ENCODE data around the gene KIF26B. TPM values are rescaled to one million over a fixed set of nuclear protein-coding genes. Genes with fewer than 3 reads are reported as not detected.

The KIF26B gene
- total RNA-seq, 2 donors from 2014 or later = 0.78 to 4.6 TPM

GRCh38 chr1:245229051-245229450 is 74.3 kb downstream of the KIF26B start:
- ATAC-seq = no peak
- DNase-seq = no peak
- no peaks in the 10 kb centered on the region for H3K36me3 ChIP-seq (replicated peaks in 1 of 2; ENCODE audit: insufficient read depth in 1 of 2, low read depth in 2 of 2)
- no peaks in the 10 kb centered on the region for H3K9me3 ChIP-seq
- peaks cover 8% of the 10 kb centered on the region for H3K4me1 ChIP-seq
- TF ChIP-seq, protein P1, sequence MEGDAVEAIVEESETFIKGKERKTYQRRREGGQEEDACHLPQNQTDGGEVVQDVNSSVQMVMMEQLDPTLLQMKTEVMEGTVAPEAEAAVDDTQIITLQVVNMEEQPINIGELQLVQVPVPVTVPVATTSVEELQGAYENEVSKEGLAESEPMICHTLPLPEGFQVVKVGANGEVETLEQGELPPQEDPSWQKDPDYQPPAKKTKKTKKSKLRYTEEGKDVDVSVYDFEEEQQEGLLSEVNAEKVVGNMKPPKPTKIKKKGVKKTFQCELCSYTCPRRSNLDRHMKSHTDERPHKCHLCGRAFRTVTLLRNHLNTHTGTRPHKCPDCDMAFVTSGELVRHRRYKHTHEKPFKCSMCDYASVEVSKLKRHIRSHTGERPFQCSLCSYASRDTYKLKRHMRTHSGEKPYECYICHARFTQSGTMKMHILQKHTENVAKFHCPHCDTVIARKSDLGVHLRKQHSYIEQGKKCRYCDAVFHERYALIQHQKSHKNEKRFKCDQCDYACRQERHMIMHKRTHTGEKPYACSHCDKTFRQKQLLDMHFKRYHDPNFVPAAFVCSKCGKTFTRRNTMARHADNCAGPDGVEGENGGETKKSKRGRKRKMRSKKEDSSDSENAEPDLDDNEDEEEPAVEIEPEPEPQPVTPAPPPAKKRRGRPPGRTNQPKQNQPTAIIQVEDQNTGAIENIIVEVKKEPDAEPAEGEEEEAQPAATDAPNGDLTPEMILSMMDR (IDR thresholded peaks at IDR 0.05) = no peak
- no peak for TF ChIP-seq POLR2A (IDR thresholded peaks at IDR 0.05)
- no peak overlapping the region for H3K4me3 ChIP-seq
- intact Hi-C loops (cut with DNase I) = no loop called here
- 91% methylated on average over 8 of the region's 8 CpGs for WGBS, 2 donors
- H3K27me3 ChIP-seq = no peaks in the 10 kb centered on the region
- H3K27ac ChIP-seq = no peak overlapping the region

GRCh38 chr1:245232931-245233330 is 78.1 kb downstream of the KIF26B start:
- WGBS, 2 donors = 78 to 87% methylated on average over 6 of the region's 6 CpGs
- no peak for ATAC-seq
- H3K4me1 ChIP-seq = peaks cover 12% of the 10 kb centered on the region
- no peaks in the 10 kb centered on the region for H3K36me3 ChIP-seq (replicated peaks in 1 of 2; ENCODE audit: insufficient read depth in 1 of 2, low read depth in 2 of 2)
- TF ChIP-seq, protein P1 (IDR thresholded peaks at IDR 0.05) = no peak
- no peak for TF ChIP-seq POLR2A (IDR thresholded peaks at IDR 0.05)
- H3K27me3 ChIP-seq = no peaks in the 10 kb centered on the region
- DNase-seq = no peak
- H3K27ac ChIP-seq = no peak overlapping the region
- H3K9me3 ChIP-seq = no peaks in the 10 kb centered on the region
- intact Hi-C loops (cut with DNase I) = no loop called here
- no peak overlapping the region for H3K4me3 ChIP-seq

DNA sequence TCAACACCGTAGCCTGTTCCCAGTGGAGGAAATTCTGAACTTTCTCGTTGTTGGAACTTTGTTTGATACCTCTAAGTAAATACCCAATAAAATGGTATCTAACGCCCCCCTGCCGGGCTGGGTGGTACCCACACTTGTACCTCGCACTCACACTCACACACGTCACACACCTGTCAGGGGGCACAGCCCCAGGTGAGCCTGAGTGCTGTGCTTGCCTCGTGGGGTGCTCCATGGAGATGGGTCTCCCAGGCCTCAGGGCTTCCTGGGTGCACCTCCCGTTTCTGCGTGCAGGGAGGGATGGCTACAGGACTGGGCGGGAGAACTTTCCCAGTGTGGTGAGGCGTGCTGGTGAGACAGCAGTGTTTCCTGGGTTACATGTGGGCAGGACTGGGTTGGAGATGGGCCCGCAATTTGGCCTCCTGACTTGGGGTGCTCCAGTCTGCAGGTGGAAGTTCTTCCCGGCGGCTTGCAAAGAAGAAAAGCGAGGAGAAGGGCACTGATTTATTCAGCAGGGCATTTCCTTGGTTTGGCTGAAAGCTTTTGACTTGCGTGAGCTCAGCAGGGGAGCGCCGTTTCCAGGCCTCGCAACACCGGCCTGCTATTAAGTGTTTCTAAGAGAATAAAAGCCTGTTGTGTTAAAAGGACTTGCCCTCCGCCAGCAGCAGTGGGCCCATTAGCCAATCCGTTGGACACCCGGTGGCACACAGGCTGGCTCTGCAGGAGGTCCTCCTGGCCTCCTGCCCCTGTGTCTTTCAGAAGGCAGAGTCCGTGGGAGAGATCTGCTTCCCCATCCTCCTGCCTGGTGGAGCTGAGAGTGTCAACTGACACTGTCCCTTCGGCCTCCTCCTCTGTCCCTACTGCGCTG is 79.7 kb downstream of the KIF26B start:
- peak overlapping the region; percentile 65 to 92 (median 80) for H3K27ac ChIP-seq

DNA sequence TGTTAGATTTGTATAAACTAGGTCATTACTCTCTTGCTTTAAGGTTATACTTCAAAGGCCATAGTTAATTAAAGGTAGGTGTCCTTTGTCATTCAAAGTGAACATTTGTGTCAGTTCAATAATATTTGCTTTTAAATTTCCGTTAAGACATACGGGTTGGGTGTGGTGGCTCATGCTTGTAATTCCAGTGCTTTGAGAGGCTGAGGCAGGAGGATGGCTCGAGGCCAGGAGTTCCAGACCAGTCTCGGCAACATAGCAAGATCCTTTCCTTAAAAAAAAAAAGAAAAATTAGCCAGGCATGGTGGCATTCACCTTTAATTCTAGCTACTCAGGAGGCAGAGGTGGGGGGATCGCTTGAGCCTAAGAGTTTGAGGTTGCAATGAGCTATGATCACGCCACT is 80.4 kb downstream of the KIF26B start:
- ATAC-seq = peak; percentile 23
- TF ChIP-seq POLR2A (IDR thresholded peaks at IDR 0.05) = no peak
- TF ChIP-seq, protein P1 (IDR thresholded peaks at IDR 0.05) = no peak
- intact Hi-C loops (cut with DNase I) = no loop called here
- Histone ChIP-seq H3K27me3 (no peaks in the 10 kb centered on the region), H3K36me3 (replicated peaks in 1 of 2; ENCODE audit: insufficient read depth in 1 of 2, low read depth in 2 of 2) (no peaks in the 10 kb centered on the region), H3K27ac (peak overlapping the region; percentile 65 to 92 (median 80)), H3K4me3 (no peak overlapping the region), H3K4me1 (peaks cover 15% of the 10 kb centered on the region), H3K9me3 (no peaks in the 10 kb centered on the region)
- DNase-seq = peak in 3 of 4 donors; percentile 22 to 46 (median 28)
- 37 to 39% methylated on average over 6 of the region's 6 CpGs for WGBS, 2 donors

More for the DNA sequence above, 79.7 kb downstream of the KIF26B start:
- 42 to 57% methylated on average over 17 to 26 of the region's 26 CpGs for WGBS, 2 donors
- Histone ChIP-seq H3K36me3 (replicated peaks in 1 of 2; ENCODE audit: insufficient read depth in 1 of 2, low read depth in 2 of 2) (no peaks in the 10 kb centered on the region), H3K9me3 (no peaks in the 10 kb centered on the region), H3K4me1 (peaks cover 14% of the 10 kb centered on the region), H3K4me3 (no peak overlapping the region), H3K27me3 (no peaks in the 10 kb centered on the region)
- peak; percentile 55 to 77 (median 74) for DNase-seq
- intact Hi-C loops (cut with DNase I) = no loop called here
- TF ChIP-seq, protein P1 (IDR thresholded peaks at IDR 0.05) = no peak
- TF ChIP-seq POLR2A (IDR thresholded peaks at IDR 0.05) = peak in 2 of 3 donors; percentile 41 to 57
- peak; percentile 91 for ATAC-seq

Measured in body of pancreas (tissue), 4 donors.